GM18519 (cell line): ENCODE data around the gene PBX4.

ENCODE experiments used
- ATAC-seq: cut with Tn5 transposase; IDR thresholded peaks from one replicate; pipeline ENCODE4 v1.9.1; 2021; ENCODE audit warnings: mild to moderate bottlenecking, moderate library complexity; ENCODE audit not compliant: unreplicated experiment, low FRiP score

PBX4 gene

DNA sequence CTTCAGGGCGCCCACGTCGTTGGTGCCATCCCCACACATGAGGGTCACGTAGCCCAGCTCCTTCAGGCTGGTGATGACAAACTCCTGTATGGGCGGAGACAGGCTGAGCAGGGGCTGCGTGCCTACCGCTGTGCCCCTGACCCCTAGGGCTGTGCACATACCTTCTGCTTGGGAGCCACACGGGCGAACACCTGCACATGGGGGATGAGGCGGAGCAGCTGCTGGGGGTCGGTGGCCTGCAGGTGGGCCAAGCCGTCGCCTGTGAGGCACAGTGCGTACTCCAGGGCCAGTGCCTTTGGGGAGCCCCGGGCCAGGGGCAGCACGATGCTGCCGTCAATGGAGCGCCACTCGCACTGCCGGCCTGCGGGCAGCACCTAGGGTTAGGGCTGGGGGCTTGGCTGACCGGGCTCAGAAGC, 31.1 kb upstream of the PBX4 start:
- ATAC-seq = no peak

DNA sequence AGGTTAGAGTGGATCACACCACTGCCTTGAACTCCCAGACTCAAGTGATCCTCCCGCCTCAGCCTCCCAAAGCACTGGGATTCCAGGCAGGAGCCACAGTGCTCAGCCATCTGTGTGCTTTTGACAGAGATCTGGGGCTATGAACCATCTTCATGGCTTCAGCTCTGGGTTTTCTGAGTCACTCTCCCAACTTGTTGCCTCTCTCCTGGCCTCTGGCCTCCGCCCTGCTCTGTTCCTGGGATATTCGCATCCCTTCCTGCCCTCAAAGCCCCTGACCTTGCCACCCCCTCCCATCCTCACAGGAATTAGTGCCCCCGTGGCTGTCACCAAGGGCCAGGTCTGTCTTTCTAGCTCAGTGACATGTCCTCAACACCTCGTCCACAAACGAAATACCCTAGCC, 30.7 kb upstream of the PBX4 start:
- no peak for ATAC-seq

DNA sequence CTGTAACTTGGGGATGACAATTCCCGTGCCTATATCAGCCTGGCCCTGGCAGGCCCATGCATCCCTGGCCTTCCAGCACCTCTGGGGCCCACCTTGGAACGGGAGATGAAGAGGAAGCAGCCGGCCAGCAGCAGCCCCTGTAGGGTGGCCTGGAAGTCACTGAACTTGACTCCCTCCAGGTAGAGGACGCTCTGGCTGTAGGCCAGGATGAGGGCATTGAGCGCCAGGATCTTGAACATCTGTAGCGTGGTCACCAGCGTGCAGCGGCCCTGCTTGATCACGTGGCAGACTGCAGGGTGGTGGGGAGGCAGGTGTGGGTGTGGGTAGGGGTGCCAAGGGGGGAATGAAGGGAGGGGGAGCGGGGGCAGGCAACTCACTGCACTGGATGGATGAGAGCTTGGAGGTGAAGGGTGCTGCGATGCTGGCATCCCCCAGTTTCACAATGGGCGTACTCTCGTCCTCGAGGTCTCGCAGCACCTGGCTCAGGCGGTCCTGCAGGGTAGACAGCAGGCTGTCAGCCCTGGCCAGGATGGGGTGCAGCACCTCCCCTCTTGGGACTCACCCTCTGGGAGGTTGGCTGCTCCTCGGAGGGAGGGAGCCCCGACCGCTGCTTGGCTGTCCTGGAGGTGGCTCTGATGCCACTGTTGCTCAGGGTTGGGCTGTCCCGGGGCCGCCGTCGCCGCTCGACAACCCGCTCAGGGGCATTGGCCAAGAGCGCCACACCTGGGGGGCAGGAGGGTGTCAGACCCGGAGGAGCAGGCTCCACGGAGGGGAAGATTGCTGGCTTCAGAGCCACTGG, 28.7 kb upstream of the PBX4 start:
- ATAC-seq = no peak

DNA sequence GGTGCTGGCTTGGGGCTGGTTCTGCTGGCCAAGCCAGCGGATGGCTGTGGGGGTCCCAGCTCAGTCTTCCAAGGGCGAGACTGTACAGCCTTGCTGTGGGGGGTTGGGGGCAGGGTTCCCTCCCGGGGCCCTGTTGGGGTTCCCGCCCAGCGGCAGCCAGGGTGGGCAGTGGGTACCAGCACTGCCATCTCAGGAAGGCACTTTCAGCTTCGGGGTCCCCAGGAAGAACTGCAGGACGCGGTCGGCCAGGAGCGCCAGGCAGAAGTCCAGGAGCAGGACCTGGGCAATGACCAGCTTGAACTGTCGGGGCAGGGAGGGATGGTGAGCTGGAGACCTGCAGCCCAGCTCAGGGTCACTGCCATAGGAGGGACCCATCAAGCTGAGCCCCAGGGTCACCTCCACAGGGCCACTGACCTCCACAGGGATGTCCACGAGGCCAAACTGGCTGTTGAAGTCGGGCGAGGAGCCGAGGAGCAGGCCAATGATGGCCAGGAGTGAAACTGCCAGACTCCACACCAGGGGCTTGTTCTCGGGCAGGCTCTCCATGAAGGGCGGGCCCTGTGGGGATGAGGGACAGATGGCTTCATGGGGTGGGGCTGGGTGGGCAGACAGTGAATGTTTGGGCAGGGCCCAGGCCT, 26.9 kb upstream of the PBX4 start:
- ATAC-seq = no peak

DNA sequence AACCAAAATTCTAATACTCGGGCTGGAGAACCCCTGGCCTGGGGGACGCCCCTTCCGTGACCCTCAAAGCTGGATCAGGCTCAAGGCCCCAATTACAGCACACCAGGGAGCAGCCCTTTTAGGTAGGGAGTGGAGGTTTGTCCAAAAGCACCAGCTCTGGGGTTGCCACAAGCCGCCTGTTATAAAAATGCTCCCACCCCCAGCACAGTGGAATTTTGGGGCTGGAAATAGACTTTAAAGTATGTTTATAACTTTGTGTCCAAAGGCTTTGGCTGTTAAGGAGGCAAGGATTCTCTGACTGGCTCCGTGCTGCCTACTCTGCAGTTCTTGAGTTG, 25.5 kb upstream of the PBX4 start:
- ATAC-seq = no peak

DNA sequence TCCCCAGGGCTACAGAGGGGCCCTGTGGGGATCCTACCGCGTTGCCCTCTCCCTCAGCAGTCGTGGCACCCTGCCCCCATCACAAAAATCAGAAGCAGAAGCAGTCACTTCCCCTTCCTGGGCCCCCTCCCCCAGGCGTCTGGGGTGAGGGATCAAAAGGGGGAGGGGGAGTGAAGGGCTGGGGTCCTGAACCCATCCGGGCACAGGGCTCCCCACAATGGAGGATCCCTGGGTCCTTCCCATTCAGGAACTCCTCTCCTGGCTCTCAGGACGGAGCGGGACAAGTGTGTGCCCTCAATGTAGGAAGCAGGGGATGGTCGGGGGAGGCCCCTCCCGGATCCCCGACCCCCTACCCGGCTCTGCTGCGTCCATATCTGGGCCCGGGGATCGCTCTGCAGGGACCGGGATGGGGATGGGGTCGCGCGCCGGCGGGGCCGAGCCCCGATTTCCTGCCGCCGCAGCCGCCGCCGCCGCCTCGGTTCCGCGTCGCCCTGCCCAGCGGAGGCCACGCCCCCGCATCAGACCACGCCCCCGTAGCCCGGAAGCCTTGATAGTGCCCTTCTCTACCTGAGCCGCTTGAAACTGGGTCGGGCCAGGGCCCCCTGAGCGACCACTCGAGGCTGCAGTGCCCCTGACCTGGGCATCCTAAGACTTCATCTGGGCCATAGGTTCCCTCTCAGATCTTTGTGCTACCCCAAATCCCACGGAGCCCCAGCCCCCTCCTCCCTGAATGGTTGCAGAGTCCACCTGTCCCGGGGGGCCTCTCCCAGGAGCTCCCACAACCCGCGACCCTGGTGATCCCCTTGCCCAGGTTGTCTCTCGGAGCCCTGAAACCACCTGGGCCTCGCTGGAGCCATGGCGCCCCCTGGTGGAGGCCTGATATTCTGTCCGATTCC, 24.9 kb upstream of the PBX4 start, which contains the start of gene GMIP:
TSS of gene GMIP (minus strand) at position 500 of the 896 bp plus-strand sequence. CDS start at position 372, 128 bp downstream.
- no peak for ATAC-seq

DNA sequence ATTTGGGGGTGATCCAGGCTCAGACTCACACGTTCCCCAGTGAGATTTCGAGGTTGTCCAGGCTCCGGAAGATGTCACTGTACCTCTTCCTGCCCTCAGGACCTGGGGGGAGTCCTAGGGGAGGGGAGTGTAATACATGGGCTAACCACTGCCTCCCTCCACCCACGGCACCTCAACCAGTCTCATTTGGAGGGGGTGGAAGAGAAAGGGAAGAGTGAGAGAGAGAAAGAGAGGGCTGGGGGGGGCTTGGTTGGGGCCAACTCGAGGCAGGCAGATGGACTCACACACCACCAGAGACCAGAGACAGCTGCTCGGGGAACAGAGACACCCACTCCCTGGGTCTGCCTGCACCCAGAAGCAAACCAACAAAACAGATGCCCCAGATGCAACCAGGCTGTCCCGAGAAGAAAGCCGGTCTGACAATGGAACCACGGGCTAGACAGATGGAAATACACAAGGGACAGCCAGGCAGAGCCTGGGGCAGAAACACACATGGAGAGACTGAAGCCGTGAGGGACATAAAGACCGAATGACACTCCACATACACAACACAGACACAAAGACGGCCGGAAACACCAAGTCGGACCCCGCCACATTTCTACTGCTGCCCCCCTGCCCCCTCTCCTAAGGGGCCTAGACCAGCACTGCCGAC, 24.1 kb upstream of the PBX4 start:
- ATAC-seq = no peak

DNA sequence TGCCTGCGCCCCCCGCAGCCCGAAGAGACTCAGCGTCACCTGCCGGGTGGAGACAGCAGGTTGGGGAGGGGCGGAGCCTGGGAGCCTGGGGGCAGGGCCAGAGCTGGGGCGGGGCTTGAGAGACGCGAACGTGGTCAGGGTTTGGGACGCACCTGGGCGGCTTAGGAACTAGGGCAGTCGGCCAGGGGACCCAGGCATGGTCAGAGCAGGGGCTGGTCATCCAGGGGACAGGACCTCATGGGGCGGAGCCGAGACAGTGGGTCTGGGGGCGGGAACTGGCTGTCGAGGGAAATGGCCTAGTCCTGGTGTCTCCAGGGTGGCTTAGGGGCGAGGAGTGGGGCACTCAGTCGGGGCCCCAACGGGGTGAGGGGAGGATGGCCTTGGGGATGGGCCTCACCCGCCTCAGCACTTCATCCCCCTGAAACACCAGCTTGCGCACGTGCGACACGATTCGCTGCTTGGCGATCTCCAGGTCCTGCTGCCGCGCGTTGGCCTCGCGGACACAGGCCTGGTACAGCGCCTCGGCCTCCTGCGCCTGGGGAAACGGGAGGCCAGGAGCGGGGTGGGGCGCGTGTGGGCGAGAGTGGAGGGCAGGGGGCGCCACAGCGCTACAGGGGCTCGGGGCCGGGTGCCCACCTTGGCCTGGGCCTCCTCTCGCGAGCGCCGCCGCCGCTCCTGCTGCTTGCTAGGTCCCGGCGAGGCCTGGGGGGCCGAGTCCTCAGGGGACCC, 19.2 kb upstream of the PBX4 start:
- ATAC-seq = no peak

DNA sequence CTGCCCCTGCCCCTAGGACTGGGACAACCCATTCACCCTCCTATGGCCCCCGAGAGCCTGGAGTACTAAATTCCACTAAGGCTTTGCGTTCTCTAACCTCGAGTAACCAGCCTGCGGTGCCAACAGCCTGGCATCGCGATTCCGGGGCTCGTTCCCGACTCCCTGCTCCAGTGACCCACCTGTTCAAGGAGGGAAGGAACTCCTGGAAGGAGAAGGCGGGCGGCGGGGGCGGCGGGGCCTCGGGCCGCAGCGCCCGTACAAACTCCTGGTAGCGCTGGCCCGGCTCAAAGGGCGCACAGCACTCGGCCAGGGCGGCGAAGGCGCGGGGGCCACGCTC, 18.7 kb upstream of the PBX4 start:
- ATAC-seq = no peak

DNA sequence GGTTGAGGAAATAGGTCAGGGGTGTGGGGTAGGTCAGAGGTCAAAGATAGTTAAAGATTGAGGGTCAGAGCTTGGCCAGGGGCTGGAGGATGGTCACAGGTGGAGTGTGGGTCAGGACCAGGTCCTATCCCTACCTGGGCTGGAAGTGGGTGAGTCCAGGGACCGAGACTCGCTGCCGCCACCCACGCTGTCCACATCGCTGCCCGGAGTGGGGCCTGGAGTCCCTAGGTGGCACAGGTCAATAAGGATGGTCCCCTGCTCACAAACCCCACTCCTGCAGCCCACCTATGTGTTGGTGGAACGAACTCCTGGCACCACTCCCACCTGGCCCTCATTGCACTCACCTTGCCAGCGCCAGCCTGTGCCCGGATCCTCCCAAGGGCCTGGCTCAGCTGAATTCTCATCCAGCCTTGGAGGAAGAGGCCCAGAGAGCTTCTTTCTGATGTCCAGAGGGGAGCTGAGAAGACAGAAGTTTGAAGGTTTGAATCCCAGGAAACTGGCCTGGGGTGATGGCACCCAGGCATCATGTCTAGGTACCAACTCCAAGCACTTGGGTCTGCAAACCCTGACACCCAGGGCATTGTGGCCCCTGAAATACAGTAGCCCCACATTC, 18.2 kb upstream of the PBX4 start:
- no peak for ATAC-seq

DNA sequence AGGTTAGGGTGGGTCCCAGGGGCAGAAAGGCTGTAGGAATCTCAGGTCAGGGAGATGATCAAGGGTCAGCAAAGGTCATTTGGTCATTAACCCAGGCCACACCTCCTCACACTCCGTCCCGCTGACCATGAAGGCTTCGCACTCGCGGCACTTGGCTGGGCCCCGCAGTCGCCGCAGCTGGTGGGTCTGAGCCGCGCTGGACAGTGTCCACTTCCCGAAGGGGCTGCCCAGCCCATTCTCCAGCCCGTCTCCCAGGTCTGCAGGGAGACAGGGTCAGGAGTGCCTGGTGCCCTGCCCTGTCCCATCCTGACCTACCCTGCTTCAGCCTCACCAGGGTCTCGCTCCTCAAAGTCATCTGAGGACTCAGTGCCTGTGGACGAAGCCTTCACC, 16.8 kb upstream of the PBX4 start:
- ATAC-seq = no peak

DNA sequence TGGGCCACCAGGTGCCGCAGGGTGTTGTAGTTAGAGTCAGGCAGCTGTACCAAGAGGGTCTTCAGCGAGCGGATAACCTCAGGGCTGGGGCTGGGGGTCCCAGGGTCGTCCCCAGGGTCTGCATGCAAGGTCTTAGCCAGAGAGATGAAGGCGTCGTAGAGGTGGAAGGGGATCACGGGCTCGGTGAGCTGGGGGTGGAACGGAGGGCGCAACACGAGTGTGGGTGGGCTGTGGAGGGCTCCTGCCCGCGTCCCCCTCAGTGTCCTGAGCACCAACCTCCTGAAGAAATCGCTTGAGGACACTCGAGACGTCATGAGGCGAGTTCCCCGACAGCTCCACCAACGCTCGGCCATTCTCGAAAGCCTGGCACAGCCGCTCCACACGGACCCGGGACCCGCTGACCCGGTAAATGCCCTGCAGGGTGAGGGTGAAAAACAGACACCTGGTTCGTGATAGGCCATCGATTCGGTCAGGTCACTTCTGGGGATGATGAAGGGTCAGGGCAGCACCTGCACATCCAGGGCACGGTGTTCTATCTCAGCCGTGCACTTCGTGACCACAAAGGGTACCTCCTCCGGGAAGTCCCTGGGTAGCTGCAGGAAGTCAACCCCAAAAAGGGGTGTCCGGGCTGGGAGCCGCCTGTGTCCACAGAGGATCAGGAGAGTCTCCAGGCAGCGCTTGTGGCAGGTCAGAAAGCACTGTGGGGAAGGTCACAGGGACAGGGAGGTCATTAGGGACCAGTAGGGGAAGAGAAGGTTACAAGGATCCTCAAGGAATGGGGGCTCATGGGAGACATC, 16.2 kb upstream of the PBX4 start:
- ATAC-seq = no peak

DNA sequence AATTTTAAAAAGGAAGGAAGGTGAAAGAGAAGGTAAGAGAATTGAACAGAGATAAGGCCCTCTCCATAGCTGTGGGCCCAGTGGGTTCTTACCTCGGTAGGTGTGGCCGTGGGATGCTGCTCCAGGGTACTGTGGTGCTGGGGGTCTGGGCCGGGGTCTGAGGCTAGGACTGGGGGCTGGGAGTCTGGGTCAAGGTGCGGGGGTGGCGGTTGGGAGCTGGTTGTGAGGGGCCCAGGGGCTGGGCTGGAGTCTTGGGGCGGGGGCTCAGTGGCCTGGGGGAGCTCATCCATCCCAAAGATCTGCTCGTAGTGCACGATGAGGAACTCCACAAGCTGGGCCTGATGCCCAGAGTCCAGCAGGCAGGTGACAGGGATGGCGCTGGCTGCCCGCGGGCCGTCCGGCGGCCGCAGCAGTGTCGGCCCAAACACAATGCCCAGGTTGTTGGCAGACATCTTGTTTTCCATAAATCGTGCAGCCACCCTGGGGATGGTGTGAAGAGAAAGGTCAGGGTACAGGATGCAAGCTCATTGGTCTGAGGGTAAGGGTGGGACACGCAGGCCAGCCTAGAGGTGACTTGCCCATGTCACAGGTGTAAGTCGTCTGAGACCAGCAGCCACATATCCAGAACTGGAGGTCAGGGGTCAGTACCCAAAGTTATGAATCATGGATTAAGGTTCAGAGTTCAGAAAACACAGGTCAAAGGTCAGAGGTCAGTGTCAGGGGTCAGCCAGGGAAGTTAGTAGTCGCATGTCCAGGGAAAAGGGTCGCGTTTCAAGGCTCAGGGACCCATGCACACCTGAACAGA, 15.4 kb upstream of the PBX4 start:
- no peak for ATAC-seq

DNA sequence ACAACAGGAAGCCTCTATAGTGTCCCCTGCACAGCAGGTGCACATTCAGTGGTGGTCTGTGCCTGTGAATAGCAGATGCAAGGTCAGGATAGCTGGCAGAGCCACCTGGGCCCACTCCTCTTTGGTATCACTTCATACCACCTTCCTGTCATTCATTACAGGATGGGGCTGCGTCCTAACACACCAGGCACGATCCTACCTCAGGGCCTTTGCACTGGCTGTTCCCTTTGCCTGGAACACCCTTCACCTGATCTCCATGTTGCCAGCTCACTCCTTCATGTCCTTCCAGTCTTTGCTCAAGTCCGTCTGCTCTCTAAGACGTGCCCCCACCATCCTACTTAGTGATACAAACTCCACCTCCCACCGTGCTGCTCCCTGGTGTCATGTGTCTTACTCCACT, 14.2 kb upstream of the PBX4 start:
- no peak for ATAC-seq

DNA sequence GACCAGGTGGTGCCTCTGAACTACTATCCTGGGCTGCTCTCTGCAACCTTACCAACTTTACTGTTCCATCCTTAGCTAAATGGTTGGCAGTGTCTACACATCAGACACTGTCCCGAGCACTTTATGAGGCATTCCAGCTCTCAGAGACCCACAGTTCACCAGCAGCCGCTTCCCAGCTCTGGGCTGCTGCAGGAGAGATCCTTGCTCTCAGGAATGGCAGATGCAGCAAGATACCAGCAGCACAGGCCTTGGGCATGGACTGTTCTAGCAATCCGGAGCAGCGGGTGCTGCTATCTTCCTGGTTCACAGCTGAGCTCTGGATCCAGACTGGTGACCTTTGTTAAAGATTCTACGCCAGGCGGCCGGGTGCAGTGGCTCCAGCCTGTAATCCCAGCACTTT, 12.9 kb upstream of the PBX4 start:
- no peak for ATAC-seq

DNA sequence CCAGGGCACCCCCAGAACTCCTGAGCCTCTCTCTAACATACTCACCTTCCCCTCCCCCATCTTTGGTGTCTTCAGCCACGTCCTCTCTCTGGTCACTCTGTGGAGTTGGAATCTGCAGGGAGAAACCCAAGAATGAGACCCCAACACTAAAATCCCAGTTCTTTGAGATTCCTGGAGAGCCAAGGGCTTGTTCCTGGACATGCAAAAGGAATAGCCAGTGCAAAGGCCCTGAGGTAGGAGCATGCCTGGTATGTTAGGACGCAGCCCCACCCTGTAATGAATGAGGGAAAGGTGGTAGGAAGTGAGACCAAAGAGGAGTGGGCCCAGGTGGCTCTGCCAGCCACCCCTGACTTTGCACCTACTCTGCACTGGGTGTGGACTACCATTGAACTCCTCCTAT, 11.9 kb upstream of the PBX4 start:
- no peak for ATAC-seq

DNA sequence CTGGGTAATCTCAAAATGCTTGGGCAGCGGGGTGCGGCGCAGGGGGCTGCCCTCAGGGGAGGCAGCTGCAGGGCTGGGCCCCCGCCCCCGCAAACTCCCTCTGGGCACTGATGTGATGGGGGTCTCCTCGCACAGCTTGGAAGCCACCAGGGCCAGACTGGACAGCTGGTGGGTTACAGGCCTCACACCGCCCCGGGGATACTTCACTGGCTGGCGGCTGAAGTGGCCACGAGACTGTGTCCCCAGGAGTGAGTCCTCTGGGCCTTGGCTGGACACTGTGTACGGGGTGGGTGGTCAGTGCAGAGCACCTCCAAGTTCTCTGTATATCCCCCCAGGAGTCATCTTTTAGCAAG, 11.6 kb upstream of the PBX4 start:
- ATAC-seq = no peak

DNA sequence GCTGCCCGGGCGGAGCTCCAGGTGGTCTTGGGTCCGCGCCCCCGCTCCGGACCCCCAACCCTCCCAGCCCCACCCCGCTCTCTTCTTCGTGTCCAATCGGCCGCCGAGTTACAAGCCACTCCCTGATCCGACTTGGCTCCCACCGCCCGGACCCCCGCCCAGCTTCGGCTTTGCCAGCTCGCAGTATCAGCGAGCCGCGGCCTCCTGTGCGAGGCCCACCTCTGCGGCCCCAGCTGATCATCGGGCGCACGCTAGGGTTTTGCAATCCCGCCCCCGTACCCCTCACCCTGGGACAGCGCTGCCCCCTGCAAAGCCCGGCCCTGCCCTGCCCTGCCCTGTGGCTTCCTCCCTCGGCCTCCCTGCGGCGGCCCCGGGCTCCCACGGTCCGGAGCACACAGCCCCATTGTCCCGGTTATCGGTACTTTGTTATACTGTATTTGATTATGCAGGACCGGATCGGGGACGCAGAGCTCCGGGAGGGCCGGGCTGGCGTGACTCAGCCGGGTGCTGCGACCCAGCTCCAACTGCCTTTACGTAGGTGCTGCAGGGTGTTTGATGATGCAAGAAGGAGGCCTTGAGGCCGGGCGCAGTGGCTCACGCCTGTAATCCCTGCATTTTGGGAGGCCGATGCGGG, 10.1 kb upstream of the PBX4 start:
- ATAC-seq = no peak
